PFSK-1 (cell line): ENCODE measurements around the gene ADRA2A.

Experiments
- FOXP2 ChIP-seq: optimal IDR thresholded peaks from 2 replicates; pipeline ENCODE3; 2011; ENCODE audit warnings: borderline replicate concordance, control low read depth, inconsistent platforms; ENCODE audit not compliant: insufficient read depth; ENCODE audit errors: extremely low read length, extremely low read depth
- POLR2AphosphoS5 ChIP-seq: IDR thresholded peaks from 2 replicates; pipeline ENCODE4 v1.6.1; 2012; ENCODE audit warnings: low read depth, mild to moderate bottlenecking, control low read depth, low read length, moderate library complexity
- SIN3A ChIP-seq: IDR thresholded peaks from 2 replicates; pipeline ENCODE4 v1.6.1; 2012; ENCODE audit warnings: mild to moderate bottlenecking, low read length, moderate library complexity, borderline replicate concordance; ENCODE audit not compliant: insufficient read depth
- TAF1 ChIP-seq: IDR thresholded peaks from 2 replicates; pipeline ENCODE4 v1.6.1; 2012; ENCODE audit warnings: low read length, control low read depth, borderline replicate concordance; ENCODE audit not compliant: insufficient read depth
- TF ChIP-seq, protein P1 (sequence below), 2 experiments: IDR thresholded peaks; 2 replicates each; pipeline versions ENCODE4 v1.6.1 to v1.8.0; 2011 to 2012; ENCODE audit warnings: low read depth in 2 of 2, low read length in 2 of 2, control low read depth in 1 of 2, inconsistent platforms in 1 of 2, mild to moderate bottlenecking in 1 of 2, moderate library complexity in 1 of 2; ENCODE audit not compliant: insufficient read depth in 1 of 2

The ADRA2A gene

GRCh38 chr10:111086574-111086973 lies 9.7 kb downstream of the ADRA2A start:
- TF ChIP-seq FOXP2: no peak
- no peak for TF ChIP-seq SIN3A
- no peak for TF ChIP-seq TAF1
- TF ChIP-seq, protein P1, sequence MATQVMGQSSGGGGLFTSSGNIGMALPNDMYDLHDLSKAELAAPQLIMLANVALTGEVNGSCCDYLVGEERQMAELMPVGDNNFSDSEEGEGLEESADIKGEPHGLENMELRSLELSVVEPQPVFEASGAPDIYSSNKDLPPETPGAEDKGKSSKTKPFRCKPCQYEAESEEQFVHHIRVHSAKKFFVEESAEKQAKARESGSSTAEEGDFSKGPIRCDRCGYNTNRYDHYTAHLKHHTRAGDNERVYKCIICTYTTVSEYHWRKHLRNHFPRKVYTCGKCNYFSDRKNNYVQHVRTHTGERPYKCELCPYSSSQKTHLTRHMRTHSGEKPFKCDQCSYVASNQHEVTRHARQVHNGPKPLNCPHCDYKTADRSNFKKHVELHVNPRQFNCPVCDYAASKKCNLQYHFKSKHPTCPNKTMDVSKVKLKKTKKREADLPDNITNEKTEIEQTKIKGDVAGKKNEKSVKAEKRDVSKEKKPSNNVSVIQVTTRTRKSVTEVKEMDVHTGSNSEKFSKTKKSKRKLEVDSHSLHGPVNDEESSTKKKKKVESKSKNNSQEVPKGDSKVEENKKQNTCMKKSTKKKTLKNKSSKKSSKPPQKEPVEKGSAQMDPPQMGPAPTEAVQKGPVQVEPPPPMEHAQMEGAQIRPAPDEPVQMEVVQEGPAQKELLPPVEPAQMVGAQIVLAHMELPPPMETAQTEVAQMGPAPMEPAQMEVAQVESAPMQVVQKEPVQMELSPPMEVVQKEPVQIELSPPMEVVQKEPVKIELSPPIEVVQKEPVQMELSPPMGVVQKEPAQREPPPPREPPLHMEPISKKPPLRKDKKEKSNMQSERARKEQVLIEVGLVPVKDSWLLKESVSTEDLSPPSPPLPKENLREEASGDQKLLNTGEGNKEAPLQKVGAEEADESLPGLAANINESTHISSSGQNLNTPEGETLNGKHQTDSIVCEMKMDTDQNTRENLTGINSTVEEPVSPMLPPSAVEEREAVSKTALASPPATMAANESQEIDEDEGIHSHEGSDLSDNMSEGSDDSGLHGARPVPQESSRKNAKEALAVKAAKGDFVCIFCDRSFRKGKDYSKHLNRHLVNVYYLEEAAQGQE (IDR thresholded peaks at IDR 0.05; ENCODE audit: insufficient read depth in 1 of 2, low read depth in 2 of 2, low read length in 2 of 2): no peak
- no peak for TF ChIP-seq POLR2AphosphoS5

DNA sequence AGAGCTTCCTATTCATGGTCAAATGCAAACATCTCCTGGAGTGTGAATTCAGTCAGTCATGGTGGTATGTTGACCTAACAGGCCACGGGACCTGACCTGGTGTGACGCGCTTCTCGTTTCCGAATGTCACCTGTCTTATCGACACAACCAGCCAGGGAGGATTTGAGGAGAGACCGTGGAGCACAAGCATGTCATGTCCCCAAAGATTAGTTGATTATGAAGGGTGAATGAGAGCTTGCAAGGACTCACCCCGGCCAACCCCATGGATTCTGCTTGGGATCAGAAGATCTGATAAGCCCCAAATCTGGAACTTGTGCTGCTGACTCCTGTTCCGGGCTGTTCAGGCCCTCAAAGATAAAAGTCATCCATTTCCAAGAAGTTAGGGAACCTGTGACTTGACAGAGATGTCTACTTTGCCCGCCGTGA lies 10.5 kb downstream of the ADRA2A start:
- TF ChIP-seq FOXP2 (no peak), SIN3A (no peak), TAF1 (no peak), POLR2AphosphoS5 (no peak)
- TF ChIP-seq, protein P1 (IDR thresholded peaks at IDR 0.05; ENCODE audit: insufficient read depth in 1 of 2, low read depth in 2 of 2, low read length in 2 of 2): no peak

DNA sequence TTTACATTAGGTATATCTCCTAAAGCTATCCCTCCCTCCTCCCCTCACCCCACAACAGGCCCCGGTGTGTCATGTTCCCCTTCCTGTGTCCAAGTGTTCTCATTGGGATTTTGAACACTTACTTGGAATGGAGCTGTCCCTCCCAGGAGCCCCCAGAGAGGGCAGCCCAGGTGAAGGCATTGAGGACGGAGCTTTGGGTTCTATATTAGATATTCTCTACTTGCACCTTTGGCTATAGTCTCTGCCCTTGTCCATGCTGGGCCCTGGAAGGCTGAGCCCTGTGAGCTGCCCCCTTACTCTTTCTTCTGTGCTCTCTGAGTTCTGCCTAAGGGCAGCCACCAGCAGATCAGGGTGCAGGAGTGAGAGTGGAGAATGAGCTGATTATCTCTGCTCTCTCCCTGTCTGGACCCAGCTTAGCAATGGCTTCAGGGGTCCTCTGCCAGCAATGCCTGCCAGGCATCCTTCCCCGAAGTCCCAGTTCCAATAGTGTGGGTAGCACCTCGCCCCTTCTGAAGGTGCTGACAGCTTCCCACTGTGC lies 11.2 kb downstream of the ADRA2A start:
- TF ChIP-seq TAF1: no peak

GRCh38 chr10:111089293-111089692 lies 12.5 kb downstream of the ADRA2A start:
- TF ChIP-seq FOXP2 (no peak), TAF1 (no peak), POLR2AphosphoS5 (no peak), SIN3A (no peak)
- TF ChIP-seq, protein P1 (IDR thresholded peaks at IDR 0.05; ENCODE audit: insufficient read depth in 1 of 2, low read depth in 2 of 2, low read length in 2 of 2): no peak

DNA sequence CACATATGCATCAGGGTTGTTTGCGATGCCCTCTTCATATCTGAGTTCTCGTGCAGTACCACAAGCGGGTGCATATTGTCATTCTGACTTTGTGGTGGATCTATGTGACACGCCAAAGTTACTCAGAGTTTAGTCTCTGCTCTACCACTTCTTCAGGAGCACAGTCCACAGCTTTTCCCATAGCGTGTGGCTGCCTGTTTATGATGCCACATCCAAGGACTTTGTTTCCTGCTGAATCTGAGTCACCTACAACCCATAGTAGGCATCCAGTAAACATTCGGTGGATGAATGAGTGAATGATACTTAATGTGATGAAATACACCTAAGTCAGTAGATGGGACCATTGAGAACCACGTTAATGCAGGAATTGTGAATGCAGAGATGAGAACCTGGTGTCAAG lies 15.0 kb downstream of the ADRA2A start:
- TF ChIP-seq TAF1 (no peak), SIN3A (no peak), FOXP2 (no peak), POLR2AphosphoS5 (no peak)
- TF ChIP-seq, protein P1 (IDR thresholded peaks at IDR 0.05; ENCODE audit: insufficient read depth in 1 of 2, low read depth in 2 of 2, low read length in 2 of 2): no peak
